Peyer's patch (tissue), 4 donors: ENCODE measurements around the gene MATR3. TPM values are rescaled to one million over a fixed set of nuclear protein-coding genes. Genes with fewer than 3 reads are reported as not detected.

Experiments used
- DNase-seq, 3 donors: peaks; one replicate each; pipeline ENCODE4 v3.0.0-alpha.2; 2017 to 2019
- H3K27ac ChIP-seq, 4 donors: fragments of 200-600 bp; sonication (generic); one replicate each; pipeline ENCODE4 v1.5.1; 2016 to 2019
- H3K27me3 ChIP-seq, 2 donors: fragments of 200-600 bp; sonication (generic); one replicate each; pipeline ENCODE4 v1.5.1; 2019
- H3K36me3 ChIP-seq, 3 donors: fragments of 200-600 bp; sonication (generic); one replicate each; pipeline ENCODE4 v1.5.1; 2016 to 2019
- H3K4me1 ChIP-seq, 4 donors: fragments of 200-600 bp; sonication (generic); one replicate each; pipeline ENCODE4 v1.5.1; 2016 to 2019
- H3K4me3 ChIP-seq, 4 donors: fragments of 200-600 bp; sonication (generic); 1 replicate in 3 of 4; 2 replicates in 1 of 4; pipeline ENCODE4 v1.5.1; 2016 to 2019; ENCODE audit warnings: mild to moderate bottlenecking in 1 of 4
- H3K9me3 ChIP-seq, 4 donors: fragments of 200-600 bp; sonication (generic); one replicate each; pipeline ENCODE4 v1.5.1; 2016 to 2019; ENCODE audit warnings: mild to moderate bottlenecking in 1 of 4
- CTCF ChIP-seq, 6 experiments: fragments of 450-650 bp in 4 of 6; fragments of 200-600 bp in 2 of 6; sonication (generic) in 1 of 6; IDR thresholded peaks; one replicate each; pipeline ENCODE4 v1.5.1; 2017 to 2019; ENCODE audit warnings: antibody characterized with exemption in 6 of 6, mild to moderate bottlenecking in 3 of 6, moderate library complexity in 1 of 6
- POLR2A ChIP-seq, 2 donors: fragments of 450-650 bp; IDR thresholded peaks; one replicate each; pipeline ENCODE4 v1.5.1; 2017; ENCODE audit warnings: antibody characterized with exemption in 2 of 2, mild to moderate bottlenecking in 2 of 2, moderate library complexity in 2 of 2
- total RNA-seq, 4 donors: library from RNA; depleted of rRNA; stranded (reverse); fragments of >200 nt; gene quantifications; one replicate each; pipeline ENCODE4 v1.1.0, GENCODE V29; 2016

Gene MATR3
- total RNA-seq, 4 donors from 2014 or later = 110 to 217 (median 120) TPM

DNA sequence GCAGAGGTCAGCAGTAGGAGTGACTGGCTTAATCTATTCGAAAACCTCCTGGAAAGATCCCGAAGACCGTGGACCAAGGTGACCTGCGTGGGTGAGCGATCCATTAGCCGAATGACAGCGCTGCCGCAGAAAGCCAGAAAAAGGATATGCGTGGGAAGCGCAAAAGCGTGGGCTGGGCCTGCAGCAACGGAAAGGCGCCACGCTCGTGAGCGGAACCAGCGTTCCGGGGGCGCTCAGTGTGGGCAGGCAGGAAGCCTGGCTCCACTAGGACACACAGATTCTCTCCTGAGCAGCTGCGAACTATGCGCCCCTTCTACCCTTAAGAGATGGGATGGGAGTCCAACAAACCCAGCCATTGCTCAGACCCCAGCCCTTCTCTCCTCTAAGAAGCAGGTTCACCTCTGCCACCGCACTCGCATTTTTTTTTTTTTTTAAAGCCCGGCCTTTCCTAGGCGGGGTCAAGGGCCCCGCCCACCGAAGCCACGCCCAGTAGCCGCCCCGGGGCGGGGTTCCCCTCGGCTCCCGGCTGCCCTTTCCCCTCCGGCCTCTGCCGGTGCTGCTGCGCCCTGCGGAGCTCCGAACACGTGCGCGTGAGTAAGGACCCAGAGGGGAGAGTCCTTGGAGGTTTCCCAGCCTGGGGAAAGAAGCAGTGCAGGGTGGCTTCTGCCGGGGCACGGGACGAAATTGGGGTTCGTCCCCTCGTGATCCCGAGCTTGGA is 19.8 kb upstream of the MATR3 start:
- peak; percentile 83 to 94 (median 94) for DNase-seq
- peak in 1 of 2 donors; percentile 32 for TF ChIP-seq POLR2A (IDR thresholded peaks at IDR 0.05)
- TF ChIP-seq CTCF (IDR thresholded peaks at IDR 0.05) = peak in 5 of 6 experiments; percentile 14 to 46 (median 32)
- H3K27ac ChIP-seq = peak overlapping the region; percentile 44 to 82 (median 60)
- H3K4me1 ChIP-seq = peaks cover 4 to 21% (median 6%) of the 10 kb centered on the region in 4 donors
- no peaks in the 10 kb centered on the region for H3K9me3 ChIP-seq
- H3K4me3 ChIP-seq = peak overlapping the region; percentile 32 to 61 (median 60)
- H3K36me3 ChIP-seq = peaks cover 0 to 2% (median 0%) of the 10 kb centered on the region in 3 donors
- no peaks in the 10 kb centered on the region for H3K27me3 ChIP-seq

- no peaks in the 10 kb centered on the region for H3K27me3 ChIP-seq
- H3K36me3 ChIP-seq = peaks cover 0 to 5% (median 0%) of the 10 kb centered on the region in 3 donors
- peaks cover 4 to 21% (median 6%) of the 10 kb centered on the region in 4 donors for H3K4me1 ChIP-seq
- H3K9me3 ChIP-seq = no peaks in the 10 kb centered on the region
- no peak overlapping the region for H3K4me3 ChIP-seq
- no peak for DNase-seq
- no peak overlapping the region for H3K27ac ChIP-seq
- TF ChIP-seq CTCF (IDR thresholded peaks at IDR 0.05) = no peak
- TF ChIP-seq POLR2A (IDR thresholded peaks at IDR 0.05) = no peak
These were observed 18.0 kb upstream of the MATR3 start for GRCh38 chr5:139275536-139275935.

DNA sequence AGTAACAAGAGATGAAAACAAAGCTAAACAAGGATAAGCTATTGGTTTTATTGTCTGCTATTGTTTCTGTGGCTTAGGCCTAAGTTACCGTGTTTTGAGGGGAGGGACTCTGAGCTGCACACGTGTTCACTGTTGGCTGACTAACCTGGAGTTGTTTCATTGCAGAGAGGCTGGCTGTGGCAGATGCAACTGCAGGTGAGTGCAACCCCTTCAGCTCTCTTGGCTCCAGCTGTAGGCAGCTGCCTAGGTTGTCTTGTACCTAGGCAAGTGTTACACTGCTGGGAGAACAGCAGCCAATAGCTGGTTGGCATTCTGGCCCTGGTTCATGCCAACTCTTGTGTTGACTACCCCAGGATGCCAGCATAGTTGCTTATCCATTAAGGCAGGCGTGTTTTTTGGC is 17.6 kb upstream of the MATR3 start:
- Histone ChIP-seq H3K4me1 (peaks cover 4 to 21% (median 6%) of the 10 kb centered on the region in 4 donors), H3K4me3 (no peak overlapping the region), H3K36me3 (peaks cover 0 to 5% (median 0%) of the 10 kb centered on the region in 3 donors), H3K27me3 (no peaks in the 10 kb centered on the region), H3K9me3 (no peaks in the 10 kb centered on the region), H3K27ac (no peak overlapping the region)
- TF ChIP-seq POLR2A (IDR thresholded peaks at IDR 0.05) (no peak), CTCF (IDR thresholded peaks at IDR 0.05) (no peak)
- no peak for DNase-seq

GRCh38 chr5:139276426-139276825 is 17.1 kb upstream of the MATR3 start:
- Histone ChIP-seq H3K27me3 (no peaks in the 10 kb centered on the region), H3K4me1 (peaks cover 4 to 21% (median 6%) of the 10 kb centered on the region in 4 donors), H3K36me3 (peaks cover 0 to 5% (median 0%) of the 10 kb centered on the region in 3 donors), H3K4me3 (no peak overlapping the region), H3K27ac (no peak overlapping the region), H3K9me3 (no peaks in the 10 kb centered on the region)
- no peak for DNase-seq
- TF ChIP-seq POLR2A (IDR thresholded peaks at IDR 0.05) (no peak), CTCF (IDR thresholded peaks at IDR 0.05) (no peak)

DNA sequence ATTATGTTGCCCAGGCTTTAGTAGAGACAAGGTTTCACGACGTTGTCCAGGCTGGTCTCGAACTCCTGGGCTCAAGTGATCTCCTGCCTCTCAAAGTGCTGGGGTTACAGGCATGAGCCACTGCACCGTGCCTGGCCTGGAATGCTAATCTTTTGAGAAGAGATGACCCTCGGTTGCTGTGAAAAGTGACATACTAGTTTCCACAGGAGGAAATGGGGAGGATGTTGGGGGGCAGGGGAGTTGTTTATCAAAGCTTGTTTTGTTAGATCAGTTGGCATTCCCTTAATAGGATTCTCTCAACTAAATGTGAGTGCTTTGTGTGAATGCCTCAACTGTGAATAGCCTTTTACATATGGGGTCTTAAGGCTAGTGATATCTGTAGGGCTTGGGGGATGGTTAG is 16.4 kb upstream of the MATR3 start:
- TF ChIP-seq POLR2A (IDR thresholded peaks at IDR 0.05) (no peak), CTCF (IDR thresholded peaks at IDR 0.05) (no peak)
- H3K9me3 ChIP-seq = no peaks in the 10 kb centered on the region
- no peaks in the 10 kb centered on the region for H3K27me3 ChIP-seq
- peaks cover 4 to 21% (median 6%) of the 10 kb centered on the region in 4 donors for H3K4me1 ChIP-seq
- peaks cover 0 to 5% (median 0%) of the 10 kb centered on the region in 3 donors for H3K36me3 ChIP-seq
- DNase-seq = no peak
- H3K4me3 ChIP-seq = no peak overlapping the region
- no peak overlapping the region for H3K27ac ChIP-seq
